ENCODE measurements around the gene ROCK2. TPM values are rescaled to one million over a fixed set of nuclear protein-coding genes. Genes with fewer than 3 reads are reported as not detected.

Gene ROCK2
- total and polyA plus RNA-seq, 2 of the 8 experiments (the other 6 are each of a cell fraction or from before 2014, with no cell fraction given), result 2.7 to 29.0 TPM

DNA sequence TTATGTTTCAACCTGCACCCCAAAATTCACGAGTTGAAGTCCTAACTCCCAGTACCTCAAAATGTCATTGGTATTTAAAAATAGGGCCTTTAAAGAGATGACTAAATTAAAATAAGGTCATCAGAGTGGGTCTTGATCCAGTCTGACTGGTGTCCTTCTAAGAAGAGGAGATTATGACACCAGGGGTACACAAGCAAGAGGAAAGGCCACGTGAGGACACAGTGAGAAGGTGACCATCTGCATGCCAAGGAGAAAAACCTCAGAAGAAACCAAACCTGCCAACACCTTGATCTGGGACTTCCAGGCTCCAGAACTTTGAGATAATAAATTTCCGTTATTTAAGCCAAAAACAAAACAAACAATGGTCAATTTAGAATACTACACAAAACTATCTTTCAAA is 22.6 kb downstream of the ROCK2 start:
- Histone ChIP-seq H4K8ac (ENCODE audit: extremely low read depth, insufficient read depth, low read length) (no peak overlapping the region), H3K23ac (ENCODE audit: insufficient read length) (no peak overlapping the region), H2BK15ac (ENCODE audit: low read length) (no peak overlapping the region), H2BK5ac (ENCODE audit: low read depth, low read length) (no peak overlapping the region), H4K20me1 (replicated peaks in 1 of 2; ENCODE audit: control insufficient read depth in 1 of 2, insufficient read depth in 2 of 2, low read length in 2 of 2) (peaks cover 2 to 8% of the 10 kb centered on the region in 2 experiments), H3K4ac (replicated peaks; ENCODE audit: insufficient read length, low read depth, low read length) (no peak overlapping the region), H3K79me2 (ENCODE audit: control insufficient read depth in 1 of 2, insufficient read depth in 2 of 2, low read length in 2 of 2) (peaks cover 0 to 72% of the 10 kb centered on the region in 2 experiments; a peak in 3 of 4 replicates), H3K4me3 (ENCODE audit: extremely low read depth in 1 of 4, insufficient read depth in 2 of 4, low read depth in 3 of 4, low read length in 4 of 4) (no peak overlapping the region), H3K14ac (ENCODE audit: insufficient read length) (no peak overlapping the region), H3K9me3 (ENCODE audit: insufficient read depth in 2 of 2, low read depth in 1 of 2, low read length in 1 of 2) (no peaks in the 10 kb centered on the region), H3K27ac (ENCODE audit: low read depth, low read length) (no peak overlapping the region), H3K9ac (replicated peaks in 1 of 4; ENCODE audit: extremely low read depth in 1 of 4, low read depth in 3 of 4, low read length in 3 of 4) (no peak overlapping the region), H3K4me2 (ENCODE audit: insufficient read depth in 1 of 2, low read depth in 2 of 2, low read length in 2 of 2) (no peak overlapping the region), H3K23me2 (ENCODE audit: low read depth, low read length) (no peaks in the 10 kb centered on the region), H3K56ac (replicated peaks; ENCODE audit: insufficient read length, low read depth, low read length) (no peak overlapping the region), H2BK120ac (replicated peaks; ENCODE audit: low read depth, low read length) (no peak overlapping the region), H2BK12ac (ENCODE audit: low read depth, low read length) (no peak overlapping the region), H3K18ac (ENCODE audit: extremely low read depth, low read length) (no peak overlapping the region), H2AK5ac (ENCODE audit: low read depth, low read length) (no peak overlapping the region), H3K36me3 (ENCODE audit: control insufficient read depth in 2 of 4, insufficient read depth in 4 of 4, low read length in 3 of 4) (no peaks in the 10 kb centered on the region), H2BK20ac (ENCODE audit: low read length) (no peak overlapping the region), H3K79me1 (ENCODE audit: low read depth, low read length) (0 out of 2 replicates have a peak, but pooled peaks cover 3% of the 10 kb centered on the region), H4K5ac (ENCODE audit: insufficient read length, low read depth, low read length) (no peak overlapping the region), H4K91ac (replicated peaks; ENCODE audit: insufficient read length, low read length) (no peak overlapping the region), H3K4me1 (replicated peaks in 1 of 4; ENCODE audit: control insufficient read depth in 3 of 4, insufficient read depth in 4 of 4, low read length in 3 of 4) (no peaks in the 10 kb centered on the region), H2AFZ (ENCODE audit: low read length) (no peak overlapping the region), H3K27me3 (replicated peaks in 1 of 4; ENCODE audit: control insufficient read depth in 3 of 4, extremely low read depth in 1 of 4, insufficient read depth in 3 of 4, low read length in 3 of 4) (no peaks in the 10 kb centered on the region)
- ChIA-PET POLR2A (ENCODE audit: partially characterized antibody) (interaction anchor here (2.7 kb wide), 1 partner anchor 22 kb away, joined by 10 read pairs; the partner anchor contains the start of gene ROCK2), CTCF (ENCODE audit: partially characterized antibody) (interaction anchor here (2.8 kb wide), 1 partner anchor 11 kb away, joined by 14 read pairs; no protein-coding TSS in a partner anchor)
- FAIRE-seq (no peak), DNase-seq (ENCODE audit: low read depth in 1 of 2, low spot score in 2 of 2) (no peak)
- 86% methylated on average over 3 of the region's 3 CpGs; no CpG with 5 or more reads in 1 of the 2 experiments for WGBS, 2 experiments (ENCODE audit: extremely low coverage in 1 of 2, insufficient coverage in 1 of 2, insufficient read length in 1 of 2, insufficient replicate concordance in 2 of 2, low coverage in 1 of 2, low lambda C conversion rate in 2 of 2, missing lambda C conversion rate in 1 of 2)
- no peak for TF ChIP-seq CHD2 (IDR thresholded peaks at IDR 0.05; ENCODE audit: low read length)
- TF ChIP-seq EZH2 (IDR thresholded peaks at IDR 0.05; ENCODE audit: low read depth, low read length, severe bottlenecking), result no peak
- no peak for TF ChIP-seq KDM1A (IDR thresholded peaks at IDR 0.05; ENCODE audit: borderline replicate concordance, low read length)
- no peak for TF ChIP-seq CBX8 (IDR thresholded peaks at IDR 0.05; ENCODE audit: borderline replicate concordance, low read depth, low read length)
- TF ChIP-seq POLR2A (IDR thresholded peaks at IDR 0.05; ENCODE audit: control extremely low read depth in 1 of 2, low read depth in 2 of 2, low read length in 2 of 2), result no peak
- no peak for TF ChIP-seq CBX5 (IDR thresholded peaks at IDR 0.05; ENCODE audit: low read depth, low read length)
- no peak for TF ChIP-seq PHF8 (conservative IDR thresholded peaks at IDR 0.05; ENCODE audit: low read depth, low read length)
- no peak for TF ChIP-seq FOSL1 (IDR thresholded peaks at IDR 0.05; ENCODE audit: insufficient read depth, low read depth, low read length)
- no peak for TF ChIP-seq JUN (IDR thresholded peaks at IDR 0.05; ENCODE audit: low read depth, low read length)
- no peak for TF ChIP-seq RAD21 (IDR thresholded peaks at IDR 0.05 in 1 of 2, conservative IDR thresholded peaks at IDR 0.05 in 1 of 2; ENCODE audit: low read depth in 2 of 2, low read length in 2 of 2)
- no peak for TF ChIP-seq POU5F1 (IDR thresholded peaks at IDR 0.05; ENCODE audit: low read depth, low read length)
- TF ChIP-seq KDM4A (IDR thresholded peaks at IDR 0.05; ENCODE audit: low read depth, low read length, severe bottlenecking), result no peak
- TF ChIP-seq NANOG (IDR thresholded peaks at IDR 0.05; ENCODE audit: insufficient read depth, low read depth, low read length, poor library complexity, severe bottlenecking), result no peak
- no peak for TF ChIP-seq RNF2 (IDR thresholded peaks at IDR 0.05; ENCODE audit: borderline replicate concordance, low read depth, low read length, missing control alignments, poor library complexity, severe bottlenecking)

Measured in H1 (cell line).